Adrenal gland (tissue), 5 donors: ENCODE results near the gene SASS6.

Source experiments
- POLR2A ChIP-seq, 2 donors: fragments of 450-650 bp; IDR thresholded peaks; one replicate each; pipeline ENCODE4 v1.6.1; 2017; ENCODE audit warnings: antibody characterized with exemption in 2 of 2, mild to moderate bottlenecking in 2 of 2, moderate library complexity in 1 of 2
- TF ChIP-seq, protein P1 (sequence below), 6 experiments: fragments of 450-650 bp in 4 of 6; fragments of 200-600 bp in 2 of 6; sonication (generic) in 1 of 6; IDR thresholded peaks; 1 replicate in 5 of 6; 2 replicates in 1 of 6; pipeline versions ENCODE4 v1.5.1 to v1.8.0; 2016 to 2021; ENCODE audit warnings: antibody characterized with exemption in 6 of 6, mild to moderate bottlenecking in 2 of 6, moderate library complexity in 1 of 6
- donor health status: DM: no; HTN: no; CAD: no.

DNA sequence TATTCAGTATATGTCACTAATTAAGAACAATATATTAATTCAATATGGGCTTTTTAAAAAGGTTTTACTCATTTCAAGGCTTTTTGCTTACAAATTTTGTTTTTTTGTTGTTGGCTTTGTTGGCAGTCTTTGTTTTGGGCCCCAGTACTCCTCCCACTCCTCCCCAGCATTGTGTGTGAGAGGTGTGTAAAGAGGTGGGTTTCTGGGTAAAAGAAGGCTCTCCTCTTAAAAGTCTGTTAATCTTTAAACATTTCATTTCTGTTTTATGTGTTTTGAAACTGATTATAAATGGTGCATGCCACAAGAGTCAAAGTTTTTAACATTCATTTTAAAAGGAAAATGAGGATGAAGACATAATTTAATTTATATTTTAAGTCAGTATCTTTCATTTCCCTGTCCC is 79.6 kb downstream of the SASS6 start:
- TF ChIP-seq, protein P1, sequence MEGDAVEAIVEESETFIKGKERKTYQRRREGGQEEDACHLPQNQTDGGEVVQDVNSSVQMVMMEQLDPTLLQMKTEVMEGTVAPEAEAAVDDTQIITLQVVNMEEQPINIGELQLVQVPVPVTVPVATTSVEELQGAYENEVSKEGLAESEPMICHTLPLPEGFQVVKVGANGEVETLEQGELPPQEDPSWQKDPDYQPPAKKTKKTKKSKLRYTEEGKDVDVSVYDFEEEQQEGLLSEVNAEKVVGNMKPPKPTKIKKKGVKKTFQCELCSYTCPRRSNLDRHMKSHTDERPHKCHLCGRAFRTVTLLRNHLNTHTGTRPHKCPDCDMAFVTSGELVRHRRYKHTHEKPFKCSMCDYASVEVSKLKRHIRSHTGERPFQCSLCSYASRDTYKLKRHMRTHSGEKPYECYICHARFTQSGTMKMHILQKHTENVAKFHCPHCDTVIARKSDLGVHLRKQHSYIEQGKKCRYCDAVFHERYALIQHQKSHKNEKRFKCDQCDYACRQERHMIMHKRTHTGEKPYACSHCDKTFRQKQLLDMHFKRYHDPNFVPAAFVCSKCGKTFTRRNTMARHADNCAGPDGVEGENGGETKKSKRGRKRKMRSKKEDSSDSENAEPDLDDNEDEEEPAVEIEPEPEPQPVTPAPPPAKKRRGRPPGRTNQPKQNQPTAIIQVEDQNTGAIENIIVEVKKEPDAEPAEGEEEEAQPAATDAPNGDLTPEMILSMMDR (IDR thresholded peaks at IDR 0.05) = no peak
- TF ChIP-seq POLR2A (IDR thresholded peaks at IDR 0.05) = no peak
